ENCODE measurements around the gene ARHGDIA. TPM values are rescaled to one million over a fixed set of nuclear protein-coding genes. Genes with fewer than 3 reads are reported as not detected.

ARHGDIA gene
- total RNA-seq, 2 experiments from 2014 or later = 538 to 539 TPM

GRCh38 chr17:81910840-81911276 lies 39.7 kb upstream of the ARHGDIA start:
- Mint-ChIP-seq H3K4me3 (peak overlapping the region; percentile 87), H3K27me3 (no peaks in the 10 kb centered on the region), H3K9me3 (no peaks in the 10 kb centered on the region), H3K36me3 (peaks cover 5% of the 10 kb centered on the region), H3K27ac (no peak overlapping the region), H3K4me1 (peaks cover 9% of the 10 kb centered on the region)
- POLR2A ChIA-PET = interaction anchor here (1.0 to 1.5 kb wide), 2 partner anchors 13 to 18 kb away, joined by 3 to 4 read pairs; no protein-coding TSS in a partner anchor
- ATAC-seq (ENCODE audit: low read depth) (peak; percentile 57), DNase-seq (peak; percentile 57)

- POLR2A ChIA-PET = interaction anchor here (1.2 to 1.5 kb wide), 2 partner anchors 16 to 18 kb away, joined by 5 to 6 read pairs; partner anchors contain the start of gene ANAPC11
- Mint-ChIP-seq H3K27ac (no peak overlapping the region), H3K27me3 (no peaks in the 10 kb centered on the region), H3K4me1 (peaks cover 7% of the 10 kb centered on the region), H3K4me3 (peak overlapping the region; percentile 87), H3K9me3 (no peaks in the 10 kb centered on the region), H3K36me3 (peaks cover 5% of the 10 kb centered on the region)
- DNase-seq (no peak), ATAC-seq (ENCODE audit: low read depth) (no peak)
Observed at GRCh38 chr17:81909966-81910839, 39.1 kb upstream of the ARHGDIA start.

GRCh38 chr17:81909231-81909630 lies 38.1 kb upstream of the ARHGDIA start:
- Mint-ChIP-seq H3K36me3 (peaks cover 5% of the 10 kb centered on the region), H3K4me1 (peaks cover 7% of the 10 kb centered on the region), H3K27ac (no peak overlapping the region), H3K9me3 (no peaks in the 10 kb centered on the region), H3K27me3 (no peaks in the 10 kb centered on the region), H3K4me3 (peak overlapping the region; percentile 87)
- no peak for DNase-seq
- no peak for ATAC-seq (ENCODE audit: low read depth)
- POLR2A ChIA-PET = interaction anchor here (0.5 to 1.5 kb wide), 3 partner anchors 17 to 27 kb away, joined by 3 to 6 read pairs (median 5); partner anchors contain the start of gene ANAPC11

- peaks cover 7% of the 10 kb centered on the region for H3K4me1 Mint-ChIP-seq
- POLR2A ChIA-PET = interaction anchor here (0.5 kb wide), 1 partner anchor 26 kb away, joined by 3 read pairs; no protein-coding TSS in a partner anchor
- peaks cover 5% of the 10 kb centered on the region for H3K36me3 Mint-ChIP-seq
- H3K27me3 Mint-ChIP-seq = no peaks in the 10 kb centered on the region
- no peak overlapping the region for H3K27ac Mint-ChIP-seq
- DNase-seq (no peak), ATAC-seq (ENCODE audit: low read depth) (no peak)
- no peaks in the 10 kb centered on the region for H3K9me3 Mint-ChIP-seq
- peak overlapping the region; percentile 87 for H3K4me3 Mint-ChIP-seq
Observed at GRCh38 chr17:81908793-81909192, 37.7 kb upstream of the ARHGDIA start.

DNA sequence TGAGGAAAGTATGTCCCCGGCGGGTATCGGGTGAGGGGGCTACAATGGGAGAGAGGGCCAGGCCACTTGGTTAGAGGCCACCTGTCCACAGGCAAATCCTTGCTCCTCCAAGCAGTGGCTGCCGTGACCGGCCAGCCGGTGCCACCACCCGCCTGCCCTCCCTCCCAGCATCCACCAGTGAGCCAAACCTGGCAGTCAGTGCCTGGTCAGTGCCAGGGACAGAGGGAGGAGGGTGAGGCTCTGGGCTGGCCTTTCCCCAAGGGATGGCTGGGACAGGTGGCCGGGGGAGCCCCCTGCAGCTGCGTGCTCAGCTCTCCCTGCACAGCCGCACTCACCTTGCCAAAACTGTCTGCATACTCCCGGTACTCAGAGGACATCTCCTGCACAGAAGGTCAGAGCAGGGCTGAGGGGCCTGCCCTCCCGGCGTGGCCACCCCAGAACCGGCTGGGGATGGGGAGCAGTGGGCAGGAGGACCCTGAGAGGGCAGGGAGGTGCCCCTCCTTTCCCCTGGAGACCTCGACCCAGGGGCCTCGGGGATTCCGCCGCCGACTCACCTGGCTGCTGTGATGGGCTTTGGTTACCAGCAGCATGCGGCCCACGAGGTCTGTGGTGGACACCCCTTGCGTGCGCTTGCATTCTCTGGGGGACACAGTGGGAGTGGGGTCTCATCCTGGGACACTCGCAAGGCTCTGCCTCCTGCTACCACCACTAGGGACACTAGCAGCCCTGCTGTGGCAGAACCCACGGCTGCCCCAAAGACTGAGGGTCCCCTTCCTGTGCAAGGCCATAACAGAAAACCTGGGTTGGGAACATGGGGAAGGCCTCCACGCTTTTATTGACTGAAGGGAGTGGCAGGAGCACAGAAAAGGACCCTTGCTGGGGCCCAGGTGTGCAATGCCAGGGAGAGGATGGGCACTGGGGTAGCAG lies 36.3 kb upstream of the ARHGDIA start:
- no peak overlapping the region for H3K27ac Mint-ChIP-seq
- no peak for ATAC-seq (ENCODE audit: low read depth)
- H3K36me3 Mint-ChIP-seq = no peaks in the 10 kb centered on the region
- H3K27me3 Mint-ChIP-seq = no peaks in the 10 kb centered on the region
- H3K9me3 Mint-ChIP-seq = no peaks in the 10 kb centered on the region
- H3K4me3 Mint-ChIP-seq = no peak overlapping the region
- POLR2A ChIA-PET = interaction anchor here (0.5 kb wide), 1 partner anchor 27 kb away, joined by 4 read pairs; no protein-coding TSS in a partner anchor
- DNase-seq = no peak
- peaks cover 7% of the 10 kb centered on the region for H3K4me1 Mint-ChIP-seq

DNA sequence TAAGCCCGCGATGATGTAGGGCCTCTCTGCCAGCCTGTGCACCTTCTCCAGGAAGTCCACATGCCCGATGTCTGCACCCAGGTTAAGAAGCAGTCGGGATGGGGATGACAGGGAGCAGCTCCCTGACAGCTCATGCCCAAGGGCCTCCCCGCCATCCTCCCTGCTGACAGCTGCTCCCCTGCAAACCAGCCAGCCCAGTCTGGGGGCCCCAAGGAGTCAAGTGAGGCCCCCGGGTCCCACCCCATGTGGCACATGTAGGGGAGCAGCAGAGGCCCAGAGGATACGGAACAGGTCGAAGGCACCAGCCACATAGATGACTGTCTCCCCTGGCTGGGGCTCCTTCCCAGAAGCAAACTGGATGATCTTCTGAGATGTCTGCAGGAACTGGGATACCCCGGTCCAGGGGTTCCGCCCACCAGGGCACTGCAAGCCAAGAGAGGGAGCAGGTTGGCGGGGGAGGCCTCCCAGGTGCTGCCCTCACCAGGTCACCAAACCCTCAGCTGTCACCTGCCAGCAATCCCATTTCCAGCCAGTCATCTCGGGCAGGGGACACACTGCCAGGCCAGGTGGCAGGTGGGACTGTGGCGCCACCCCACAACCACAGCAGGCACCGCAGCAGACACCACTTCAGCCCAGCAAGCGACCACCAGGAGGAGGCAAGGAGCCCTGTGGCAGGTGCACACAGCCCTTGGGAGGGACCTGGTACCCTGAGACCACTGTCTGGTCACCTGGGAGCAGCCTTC lies 35.5 kb upstream of the ARHGDIA start:
- Mint-ChIP-seq H3K27ac (no peak overlapping the region), H3K36me3 (no peaks in the 10 kb centered on the region), H3K4me1 (peaks cover 5% of the 10 kb centered on the region), H3K27me3 (peaks cover under 1% of the 10 kb centered on the region), H3K9me3 (no peaks in the 10 kb centered on the region), H3K4me3 (no peak overlapping the region)
- POLR2A ChIA-PET = interaction anchor here (0.6 kb wide), 1 partner anchor 59 kb away, joined by 3 read pairs; no protein-coding TSS in a partner anchor
- no peak for DNase-seq
- ATAC-seq (ENCODE audit: low read depth) = no peak

DNA sequence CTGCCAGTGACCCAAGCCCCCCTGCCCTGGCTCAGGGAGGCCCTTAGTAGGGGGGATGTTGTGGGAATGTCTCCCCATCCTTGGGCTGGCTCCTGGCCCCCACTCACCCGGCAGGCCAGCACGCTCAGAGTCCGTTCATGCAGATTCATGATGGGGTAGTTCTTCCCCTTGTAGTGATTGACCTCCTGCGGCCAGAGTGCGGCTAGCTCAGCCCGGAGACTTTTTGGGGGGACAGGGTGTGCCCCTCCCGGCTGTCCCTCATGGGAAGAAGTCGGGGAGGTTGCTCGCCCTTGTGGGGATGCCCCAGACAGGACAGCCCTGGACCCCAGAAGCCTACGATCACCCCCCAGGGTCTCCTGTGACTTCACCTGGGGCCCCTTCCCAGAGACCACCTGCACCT lies 34.9 kb upstream of the ARHGDIA start:
- ATAC-seq (ENCODE audit: low read depth) (no peak), DNase-seq (no peak)
- POLR2A ChIA-PET = interaction anchor here (0.6 kb wide), 1 partner anchor 59 kb away, joined by 3 read pairs; no protein-coding TSS in a partner anchor
- Mint-ChIP-seq H3K9me3 (no peaks in the 10 kb centered on the region), H3K27me3 (peaks cover 7% of the 10 kb centered on the region), H3K36me3 (peaks cover 3% of the 10 kb centered on the region), H3K4me1 (peaks cover 4% of the 10 kb centered on the region), H3K4me3 (no peak overlapping the region), H3K27ac (no peak overlapping the region)

GRCh38 chr17:81905424-81905875 lies 34.3 kb upstream of the ARHGDIA start:
- H3K4me3 Mint-ChIP-seq = no peak overlapping the region
- no peaks in the 10 kb centered on the region for H3K9me3 Mint-ChIP-seq
- peaks cover 6% of the 10 kb centered on the region for H3K4me1 Mint-ChIP-seq
- H3K27ac Mint-ChIP-seq = no peak overlapping the region
- H3K27me3 Mint-ChIP-seq = peaks cover 11% of the 10 kb centered on the region
- peaks cover 7% of the 10 kb centered on the region for H3K36me3 Mint-ChIP-seq
- DNase-seq (no peak), ATAC-seq (ENCODE audit: low read depth) (no peak)
- POLR2A ChIA-PET = no interaction called here

DNA sequence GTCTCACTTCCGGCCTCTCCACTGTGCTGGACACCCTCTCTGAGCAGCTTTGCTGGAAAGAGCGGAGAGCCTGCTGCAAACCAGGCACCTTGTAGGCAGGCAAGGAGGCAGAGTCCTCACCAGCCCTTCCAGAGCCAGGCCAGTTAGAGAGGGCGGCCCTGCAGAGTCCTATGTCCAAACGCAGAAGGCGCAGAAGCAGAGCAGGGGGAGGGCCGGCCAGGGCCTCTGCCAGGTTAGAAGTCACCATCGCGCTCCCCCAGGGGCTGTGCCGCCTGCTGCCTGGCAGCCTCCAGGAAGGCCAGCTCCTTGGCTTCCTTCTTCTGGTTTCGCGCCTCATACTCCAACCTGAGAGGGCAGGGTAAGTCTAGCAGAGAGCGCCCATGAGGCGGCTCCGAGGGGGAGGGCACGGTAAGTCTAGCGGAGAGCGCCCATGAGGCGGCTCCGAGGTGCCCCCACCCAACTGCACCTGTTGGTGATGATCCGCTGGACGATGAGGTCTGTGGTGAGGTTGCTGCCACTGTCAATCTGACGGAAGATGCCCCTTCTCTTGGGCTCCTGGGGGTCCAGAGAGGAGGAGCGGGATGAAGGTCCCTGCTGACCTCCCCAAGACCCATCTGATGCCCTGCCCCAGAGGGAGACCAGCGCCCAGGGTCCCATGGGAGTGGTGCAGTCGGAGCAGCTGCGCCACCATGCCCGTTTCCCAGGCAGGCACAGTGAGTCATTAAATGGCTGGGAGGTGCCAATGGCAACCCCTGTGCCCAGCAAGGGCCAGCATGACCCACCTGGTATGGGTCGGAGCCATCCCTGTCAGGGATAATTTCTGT lies 33.7 kb upstream of the ARHGDIA start:
- DNase-seq (no peak), ATAC-seq (ENCODE audit: low read depth) (no peak)
- POLR2A ChIA-PET = no interaction called here
- no peaks in the 10 kb centered on the region for H3K9me3 Mint-ChIP-seq
- peaks cover 11% of the 10 kb centered on the region for H3K27me3 Mint-ChIP-seq
- H3K36me3 Mint-ChIP-seq = peaks cover 9% of the 10 kb centered on the region
- no peak overlapping the region for H3K27ac Mint-ChIP-seq
- H3K4me3 Mint-ChIP-seq = no peak overlapping the region
- H3K4me1 Mint-ChIP-seq = peaks cover 2% of the 10 kb centered on the region

GRCh38 chr17:81903896-81904599 lies 32.9 kb upstream of the ARHGDIA start:
- no peak overlapping the region for H3K4me3 Mint-ChIP-seq
- ATAC-seq (ENCODE audit: low read depth) (no peak), DNase-seq (no peak)
- no peak overlapping the region for H3K27ac Mint-ChIP-seq
- no peaks in the 10 kb centered on the region for H3K9me3 Mint-ChIP-seq
- peaks cover 11% of the 10 kb centered on the region for H3K27me3 Mint-ChIP-seq
- H3K36me3 Mint-ChIP-seq = peaks cover 9% of the 10 kb centered on the region
- H3K4me1 Mint-ChIP-seq = peaks cover 2% of the 10 kb centered on the region
- POLR2A ChIA-PET = no interaction called here

DNA sequence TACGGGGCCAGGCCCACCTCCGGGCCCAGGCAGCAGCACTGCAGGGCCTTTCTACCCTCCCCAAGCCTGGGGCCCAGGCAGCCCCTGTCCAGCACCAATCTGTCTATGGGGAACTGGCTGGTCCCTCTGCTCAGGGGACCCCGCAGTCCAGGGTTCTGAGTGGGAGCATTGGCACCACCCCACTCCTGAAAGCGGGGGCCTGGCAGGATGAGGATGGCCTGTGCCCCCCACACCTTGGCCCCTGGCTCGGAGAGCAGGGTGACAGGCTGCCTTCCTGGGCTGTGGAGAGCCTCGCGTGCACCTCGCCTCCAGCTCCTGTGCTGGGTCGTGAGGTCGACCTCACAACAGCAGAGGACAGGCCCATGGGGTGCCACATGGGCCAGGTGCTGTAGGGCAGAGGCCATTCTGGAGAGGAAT lies 32.3 kb upstream of the ARHGDIA start:
- ATAC-seq (ENCODE audit: low read depth) = no peak
- H3K4me1 Mint-ChIP-seq = peaks cover 2% of the 10 kb centered on the region
- no peak overlapping the region for H3K4me3 Mint-ChIP-seq

More for the DNA sequence above, 32.3 kb upstream of the ARHGDIA start:
- POLR2A ChIA-PET = no interaction called here
- Mint-ChIP-seq H3K27me3 (peaks cover 11% of the 10 kb centered on the region), H3K27ac (no peak overlapping the region), H3K36me3 (peaks cover 9% of the 10 kb centered on the region), H3K9me3 (no peaks in the 10 kb centered on the region)
- no peak for DNase-seq
